ENCODE data around the gene CRAT. TPM values are rescaled to one million over a fixed set of nuclear protein-coding genes. Genes with fewer than 3 reads are reported as not detected.

CRAT gene
- polyA plus RNA-seq, 1 donor (not counting 4 experiments of a cell fraction or from before 2014, with no cell fraction given), result 6.5 TPM

GRCh38 chr9:129069862-129070641 lies 40.5 kb downstream of the CRAT start:
- dilution Hi-C loops (cut with MboI; ENCODE audit: extremely low pct_ligation_motif_present, low sequenced_read_pairs), result no loop called here
- H4K20me1 ChIP-seq (ENCODE audit: control insufficient read depth, extremely low read depth, insufficient read depth, low read length), result no peaks in the 10 kb centered on the region
- H3K4me1 ChIP-seq (ENCODE audit: control insufficient read depth, extremely low read depth, insufficient read depth, low read length), result no peaks in the 10 kb centered on the region
- H3K4me3 ChIP-seq (ENCODE audit: control insufficient read depth in 2 of 3, extremely low read depth in 1 of 3, insufficient read depth in 2 of 3, low read depth in 1 of 3, low read length in 3 of 3), result no peak overlapping the region
- H3K9ac ChIP-seq (ENCODE audit: control insufficient read depth, extremely low read depth, insufficient read depth, low read length), result no peak overlapping the region
- no peaks in the 10 kb centered on the region for H3K27me3 ChIP-seq (ENCODE audit: control insufficient read depth, extremely low read depth, insufficient read depth, low read length)
- TF ChIP-seq EZH2 (IDR thresholded peaks at IDR 0.05; ENCODE audit: low read length) (no peak), CTCF (optimal IDR thresholded peaks at IDR 0.05 in 1 of 3, IDR thresholded peaks at IDR 0.05 in 1 of 3, conservative IDR thresholded peaks at IDR 0.05 in 1 of 3; ENCODE audit: extremely low read depth in 1 of 3, insufficient read depth in 2 of 3, low read length in 3 of 3) (no peak)
- H3K9me1 ChIP-seq (ENCODE audit: control insufficient read depth, extremely low read depth, insufficient read depth, low read length), result no peaks in the 10 kb centered on the region
- H3K4me2 ChIP-seq (ENCODE audit: control insufficient read depth, extremely low read depth, insufficient read depth, low read depth, low read length), result no peak overlapping the region
- H3K79me2 ChIP-seq (ENCODE audit: control insufficient read depth, insufficient read depth, low read length), result no peaks in the 10 kb centered on the region
- H3K9me3 ChIP-seq (ENCODE audit: control insufficient read depth, low read depth, low read length), result no peaks in the 10 kb centered on the region
- H3K27ac ChIP-seq (ENCODE audit: control insufficient read depth, insufficient read depth, low read length), result no peak overlapping the region
- DNase-seq (ENCODE audit: low read depth, low spot score) (no peak), FAIRE-seq (no peak)
- H2AFZ ChIP-seq (ENCODE audit: control insufficient read depth, low read length), result no peak overlapping the region
- peaks cover 12 to 18% of the 10 kb centered on the region in 2 experiments for H3K36me3 ChIP-seq (ENCODE audit: control insufficient read depth in 2 of 2, extremely low read depth in 1 of 2, insufficient read depth in 2 of 2, low read length in 2 of 2)

- FAIRE-seq (no peak), DNase-seq (ENCODE audit: low read depth, low spot score) (no peak)
- dilution Hi-C loops (cut with MboI; ENCODE audit: extremely low pct_ligation_motif_present, low sequenced_read_pairs), result no loop called here
- H3K4me2 ChIP-seq (ENCODE audit: control insufficient read depth, extremely low read depth, insufficient read depth, low read depth, low read length), result no peak overlapping the region
- H3K79me2 ChIP-seq (ENCODE audit: control insufficient read depth, insufficient read depth, low read length), result no peaks in the 10 kb centered on the region
- no peak overlapping the region for H2AFZ ChIP-seq (ENCODE audit: control insufficient read depth, low read length)
- no peaks in the 10 kb centered on the region for H3K27me3 ChIP-seq (ENCODE audit: control insufficient read depth, extremely low read depth, insufficient read depth, low read length)
- no peaks in the 10 kb centered on the region for H3K9me3 ChIP-seq (ENCODE audit: control insufficient read depth, low read depth, low read length)
- H4K20me1 ChIP-seq (ENCODE audit: control insufficient read depth, extremely low read depth, insufficient read depth, low read length), result no peaks in the 10 kb centered on the region
- H3K9ac ChIP-seq (ENCODE audit: control insufficient read depth, extremely low read depth, insufficient read depth, low read length), result no peak overlapping the region
- peaks cover 12 to 22% of the 10 kb centered on the region in 2 experiments for H3K36me3 ChIP-seq (ENCODE audit: control insufficient read depth in 2 of 2, extremely low read depth in 1 of 2, insufficient read depth in 2 of 2, low read length in 2 of 2)
- no peaks in the 10 kb centered on the region for H3K4me1 ChIP-seq (ENCODE audit: control insufficient read depth, extremely low read depth, insufficient read depth, low read length)
- no peak overlapping the region for H3K27ac ChIP-seq (ENCODE audit: control insufficient read depth, insufficient read depth, low read length)
- H3K9me1 ChIP-seq (ENCODE audit: control insufficient read depth, extremely low read depth, insufficient read depth, low read length), result no peaks in the 10 kb centered on the region
- no peak overlapping the region for H3K4me3 ChIP-seq (ENCODE audit: control insufficient read depth in 2 of 3, extremely low read depth in 1 of 3, insufficient read depth in 2 of 3, low read depth in 1 of 3, low read length in 3 of 3)
- no peak for TF ChIP-seq EZH2 (IDR thresholded peaks at IDR 0.05; ENCODE audit: low read length)
- no peak for TF ChIP-seq CTCF (optimal IDR thresholded peaks at IDR 0.05 in 1 of 3, IDR thresholded peaks at IDR 0.05 in 1 of 3, conservative IDR thresholded peaks at IDR 0.05 in 1 of 3; ENCODE audit: extremely low read depth in 1 of 3, insufficient read depth in 2 of 3, low read length in 3 of 3)
These were observed 41.4 kb downstream of the CRAT start for GRCh38 chr9:129068990-129069861.

Measured in keratinocyte (primary cell).